T-helper 17 cell (primary cell): Measurements from ENCODE around the gene RAD51B. TPM values are rescaled to one million over a fixed set of nuclear protein-coding genes. Genes with fewer than 3 reads are reported as not detected.
A peak's percentile ranks its signal among the peaks of the same experiment; 100 is the strongest.
"Not testable (repeated sequence)": the region's sequence is repeated elsewhere in the genome, so short reads cannot be mapped to it uniquely, and the experiment has no call there.

Experiments used
- ATAC-seq: fragments of 150-1000 bp; cut with Tn5 transposase; 2 replicates; pipeline ENCODE4 v1.10.0; 2021; ENCODE audit warnings: mild to moderate bottlenecking, moderate library complexity
- DNase-seq, 3 donors: peaks; one replicate each; pipeline versions ENCODE4 v3.0.0 to v3.0.0-alpha.2; 2020 to 2021
- H3K9me3 ChIP-seq: one replicate; pipeline ENCODE4 v1.7.0; 2013; ENCODE audit warnings: low read length, mild to moderate bottlenecking; ENCODE audit not compliant: control insufficient read depth, poor library complexity, severe bottlenecking
- H3K27ac Mint-ChIP-seq: one replicate; pipeline ENCODE4 v1.8.0; 2022; ENCODE audit warnings: mild to moderate bottlenecking, moderate library complexity, mixed read lengths
- H3K27me3 Mint-ChIP-seq: one replicate; pipeline ENCODE4 v1.8.0; 2022; ENCODE audit warnings: mixed read lengths
- H3K36me3 Mint-ChIP-seq: one replicate; pipeline ENCODE4 v1.8.0; 2022; ENCODE audit warnings: low read depth, mixed read lengths
- H3K4me1 Mint-ChIP-seq: one replicate; pipeline ENCODE4 v1.8.0; 2022; ENCODE audit warnings: mild to moderate bottlenecking, mixed read lengths
- H3K4me3 Mint-ChIP-seq: one replicate; pipeline ENCODE4 v1.8.0; 2022; ENCODE audit warnings: mild to moderate bottlenecking, moderate library complexity, mixed read lengths
- total RNA-seq, 4 donors: library from RNA in 2 of 4; stranded (reverse) in 2 of 4; gene quantifications; one replicate each; pipeline ENCODE4 v1.2.3 and lab custom pipeline; 2022 to 2026

Gene RAD51B
- total RNA-seq, 2 donors from 2014 or later, result 17.0 to 20.7 TPM

DNA sequence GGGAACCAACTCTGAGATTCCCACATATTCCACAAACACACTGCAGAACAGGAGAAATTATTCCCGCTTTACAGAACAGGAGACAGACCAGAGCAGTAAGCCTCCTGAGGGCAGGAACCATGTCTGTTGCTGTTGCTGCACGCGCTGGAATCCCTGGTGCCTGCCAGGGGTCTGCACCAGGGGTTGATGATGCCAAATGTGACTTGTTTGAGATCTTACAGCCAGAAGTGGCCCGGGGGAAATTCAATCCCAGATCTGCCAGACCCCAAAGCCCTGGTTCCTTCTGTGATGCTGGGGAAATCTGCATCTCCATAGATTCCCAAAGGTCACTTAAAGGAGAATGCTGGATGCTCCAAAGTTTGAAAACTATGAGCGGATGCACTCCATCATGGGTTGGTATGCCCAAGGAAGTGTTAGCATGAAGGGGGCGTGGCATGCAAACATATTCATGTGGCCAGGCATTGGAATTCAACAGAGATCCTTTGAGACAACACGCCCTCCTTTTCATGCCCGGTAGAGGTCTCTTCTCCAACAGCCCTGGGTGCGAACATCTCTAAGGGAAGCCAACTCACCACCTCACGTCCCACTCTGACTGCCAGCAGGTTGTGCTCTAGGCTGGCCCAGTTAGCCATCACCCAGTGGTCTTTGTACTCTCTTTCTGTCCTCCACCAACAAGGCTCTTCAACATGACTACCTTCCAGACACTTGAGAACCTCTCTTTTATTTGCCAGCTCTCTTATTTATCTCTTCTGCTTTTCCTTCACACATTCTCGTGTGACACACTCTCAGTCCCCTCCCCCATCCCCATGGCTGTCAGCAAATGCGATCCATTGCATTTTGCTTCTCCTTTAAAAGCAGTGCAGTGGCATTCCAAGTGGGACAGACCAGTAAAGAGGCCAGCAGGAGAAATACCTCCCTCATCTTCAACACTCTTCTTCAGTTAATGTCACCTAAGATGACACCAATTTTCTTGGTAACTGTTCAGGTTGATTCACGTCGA is 841.9 kb downstream of the RAD51B start:
- no peaks in the 10 kb centered on the region for H3K9me3 ChIP-seq
- H3K4me3 Mint-ChIP-seq, result no peak overlapping the region
- DNase-seq, result no peak
- ATAC-seq, result no peak
- H3K4me1 Mint-ChIP-seq, result peaks cover 41% of the 10 kb centered on the region
- no peaks in the 10 kb centered on the region for H3K27me3 Mint-ChIP-seq
- H3K27ac Mint-ChIP-seq, result peak overlapping the region; percentile 87
- peaks cover 2% of the 10 kb centered on the region for H3K36me3 Mint-ChIP-seq

DNA sequence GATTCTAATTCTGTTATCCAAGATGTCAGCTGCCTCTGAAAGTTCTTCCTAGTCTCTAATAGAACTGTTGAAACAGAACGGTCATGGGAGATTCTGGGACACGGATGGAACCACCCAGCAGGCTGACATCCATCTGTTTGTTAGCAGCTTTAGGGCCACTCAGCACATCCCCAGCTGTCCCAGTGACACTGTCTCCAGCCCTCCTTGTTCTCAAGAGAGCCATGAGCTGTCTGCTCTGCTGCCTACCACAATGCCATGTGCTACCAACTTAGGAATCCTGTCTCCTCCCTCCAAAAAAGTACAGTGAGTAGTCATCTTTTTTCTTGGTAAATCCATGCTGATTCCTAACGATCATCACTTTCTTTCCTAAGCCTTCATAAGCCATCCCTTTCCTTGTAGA is 842.8 kb downstream of the RAD51B start:
- peak overlapping the region; percentile 87 for H3K4me3 Mint-ChIP-seq
- no peak for ATAC-seq
- no peak for DNase-seq

DNA sequence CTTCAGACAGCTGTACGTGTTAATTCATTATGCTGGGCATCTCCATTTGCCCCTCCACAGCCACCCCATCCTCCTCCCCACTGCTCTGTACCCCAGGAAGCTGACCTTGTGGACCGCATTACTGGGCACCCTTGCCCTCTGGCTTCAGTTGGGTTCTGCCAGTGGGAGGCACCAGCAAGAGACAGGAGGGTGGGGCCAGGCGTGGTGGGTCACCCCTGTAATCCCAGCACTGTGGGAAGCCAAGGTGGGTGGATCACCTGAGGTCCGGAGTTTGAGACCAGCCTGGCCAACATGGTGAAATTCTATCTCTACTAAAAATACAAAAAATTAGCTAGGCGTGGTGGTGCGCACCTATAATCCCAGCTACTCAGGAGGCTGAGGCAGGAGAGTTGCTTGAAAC is 843.2 kb downstream of the RAD51B start:
- not testable (repeated sequence) for H3K27me3 Mint-ChIP-seq, H3K36me3 Mint-ChIP-seq, H3K9me3 ChIP-seq, DNase-seq, ATAC-seq
- H3K4me3 Mint-ChIP-seq, result peak overlapping the region; percentile 87
- H3K4me1 Mint-ChIP-seq, result peaks cover 45% of the 10 kb centered on the region
- H3K27ac Mint-ChIP-seq, result peak overlapping the region; percentile 87

More for the DNA sequence above, 842.8 kb downstream of the RAD51B start:
- H3K9me3 ChIP-seq, result no peaks in the 10 kb centered on the region
- Mint-ChIP-seq H3K27ac (peak overlapping the region; percentile 87), H3K36me3 (peaks cover 2% of the 10 kb centered on the region), H3K4me1 (peaks cover 45% of the 10 kb centered on the region), H3K27me3 (no peaks in the 10 kb centered on the region)

DNA sequence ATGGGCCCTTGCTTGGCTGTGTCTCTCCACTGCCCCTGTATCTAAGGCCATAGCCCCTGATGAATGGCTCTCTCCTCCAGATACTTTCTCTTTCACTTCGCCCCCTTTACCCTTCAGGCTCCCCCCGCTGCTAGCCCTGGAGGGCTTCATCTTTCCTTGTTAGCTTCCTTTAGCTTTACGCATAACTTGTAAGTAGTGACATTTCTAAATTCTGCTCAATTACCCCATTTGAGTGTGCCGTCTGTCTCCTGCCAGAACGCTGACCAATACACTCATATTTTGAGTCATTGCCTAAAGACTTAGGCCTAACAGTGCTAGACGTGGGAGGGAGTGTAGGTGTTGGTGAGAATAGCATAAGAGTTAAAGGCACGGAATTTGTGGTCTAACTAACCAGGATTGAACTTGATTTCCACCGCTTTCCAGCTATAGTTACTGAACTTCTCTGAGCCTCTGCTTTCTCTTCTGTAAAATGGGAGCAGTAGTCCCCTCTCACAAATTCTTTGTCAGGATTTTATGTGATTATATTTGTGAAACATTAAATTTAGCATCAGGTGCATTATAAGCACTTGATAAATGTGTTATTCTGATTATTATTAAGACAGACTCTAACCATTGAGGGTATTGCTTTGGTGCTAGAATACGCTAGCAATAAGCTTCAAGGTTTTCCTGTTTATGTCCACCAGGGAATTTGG is 844.0 kb downstream of the RAD51B start:
- H3K27me3 Mint-ChIP-seq, result no peaks in the 10 kb centered on the region
- peak; percentile 37 for ATAC-seq
- peaks cover 2% of the 10 kb centered on the region for H3K36me3 Mint-ChIP-seq
- peak overlapping the region; percentile 87 for H3K4me3 Mint-ChIP-seq
- H3K27ac Mint-ChIP-seq, result peak overlapping the region; percentile 87
- peaks cover 43% of the 10 kb centered on the region for H3K4me1 Mint-ChIP-seq
- DNase-seq, result no peak
- H3K9me3 ChIP-seq, result no peaks in the 10 kb centered on the region

DNA sequence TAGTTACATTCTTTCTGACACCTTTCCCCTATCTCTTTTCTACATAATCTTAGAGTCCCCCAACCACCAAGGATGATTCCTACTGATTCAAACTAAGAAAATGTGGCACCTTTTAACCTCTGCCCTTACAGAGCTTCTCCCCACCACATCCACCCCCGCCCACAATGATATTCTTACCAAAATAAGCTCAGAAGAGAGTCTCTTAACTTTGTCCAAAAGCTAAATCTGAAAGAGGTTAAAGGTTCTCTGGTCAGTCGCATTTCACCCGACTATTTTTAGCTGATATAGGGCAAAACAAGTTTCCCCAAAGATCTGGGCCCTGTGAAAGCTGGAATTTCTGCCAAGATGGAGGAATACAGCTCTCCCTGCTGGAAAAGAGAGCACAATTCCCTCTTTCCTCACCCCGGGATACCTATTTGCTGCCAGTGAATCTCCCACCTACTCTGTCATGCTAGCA is 844.7 kb downstream of the RAD51B start:
- H3K27me3 Mint-ChIP-seq, result no peaks in the 10 kb centered on the region
- peaks cover 2% of the 10 kb centered on the region for H3K36me3 Mint-ChIP-seq
- peak overlapping the region; percentile 87 for H3K4me3 Mint-ChIP-seq
- peak overlapping the region; percentile 87 for H3K27ac Mint-ChIP-seq
- H3K4me1 Mint-ChIP-seq, result peaks cover 42% of the 10 kb centered on the region
- DNase-seq, result no peak
- peak; percentile 27 for ATAC-seq
- no peaks in the 10 kb centered on the region for H3K9me3 ChIP-seq

DNA sequence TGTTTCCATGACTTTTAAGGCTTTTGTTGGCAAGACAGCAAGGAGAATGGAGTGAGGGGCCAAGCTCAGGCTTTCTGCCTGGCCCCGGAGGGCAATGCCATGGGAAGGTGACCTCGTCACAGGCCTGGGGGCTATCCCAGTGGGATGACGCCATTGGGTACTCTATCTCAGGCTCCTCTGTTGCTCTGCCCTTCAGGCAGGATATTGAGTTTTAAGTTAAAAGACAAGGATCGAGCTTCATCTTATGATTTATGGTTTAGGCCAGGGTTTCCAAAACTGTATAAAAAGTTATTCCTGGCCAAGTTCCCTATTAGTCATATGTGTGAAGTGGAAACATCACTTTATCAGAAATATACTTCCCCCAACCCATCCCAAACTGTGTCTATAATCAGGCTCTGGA is 845.6 kb downstream of the RAD51B start:
- Mint-ChIP-seq H3K4me3 (peak overlapping the region; percentile 1), H3K27ac (no peak overlapping the region), H3K36me3 (peaks cover 2% of the 10 kb centered on the region), H3K4me1 (peaks cover 42% of the 10 kb centered on the region), H3K27me3 (no peaks in the 10 kb centered on the region)
- no peaks in the 10 kb centered on the region for H3K9me3 ChIP-seq
- DNase-seq, result no peak
- ATAC-seq, result no peak

DNA sequence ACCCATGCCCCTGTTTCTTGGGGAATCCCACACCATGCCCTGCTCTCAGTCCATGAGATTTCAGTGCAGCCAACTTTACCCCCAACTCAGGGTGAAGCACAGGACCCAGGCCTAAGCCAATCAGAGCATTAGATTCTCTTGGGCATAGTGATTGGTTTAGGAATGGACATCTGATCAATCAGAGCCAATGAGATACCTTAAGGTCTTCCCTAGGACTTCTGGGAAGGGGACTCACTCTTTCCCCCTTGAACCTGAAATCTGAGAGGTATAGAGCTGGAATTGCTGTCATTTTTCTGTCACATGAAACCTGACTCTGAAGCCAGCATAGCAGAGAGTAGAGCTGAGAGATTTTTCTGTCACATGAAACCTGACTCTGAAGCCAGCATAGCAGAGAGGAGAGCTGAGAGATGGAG is 846.2 kb downstream of the RAD51B start:
- Mint-ChIP-seq H3K27ac (peak overlapping the region; percentile 17), H3K4me3 (peak overlapping the region; percentile 39), H3K4me1 (peaks cover 45% of the 10 kb centered on the region), H3K27me3 (no peaks in the 10 kb centered on the region), H3K36me3 (peaks cover 2% of the 10 kb centered on the region)
- no peaks in the 10 kb centered on the region for H3K9me3 ChIP-seq
- ATAC-seq, result no peak
- DNase-seq, result no peak

DNA sequence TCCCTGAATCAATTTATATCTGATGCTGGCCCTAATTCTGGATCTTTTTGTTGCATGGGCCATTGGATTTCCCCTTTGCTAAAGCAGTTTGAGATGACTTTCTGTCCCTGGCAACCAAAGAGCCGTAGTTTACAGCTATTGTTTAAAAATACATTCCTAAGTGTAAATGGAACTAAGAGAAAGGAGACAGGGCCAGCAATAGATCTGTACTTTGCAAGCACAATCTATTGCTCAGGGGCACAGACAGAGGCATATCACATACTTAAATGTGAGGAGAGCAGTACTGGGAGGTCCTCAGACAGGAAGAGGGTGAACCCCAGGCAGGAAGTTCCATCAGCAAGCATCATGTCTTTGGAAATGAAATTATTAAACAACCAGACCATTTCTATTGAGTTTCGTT is 846.7 kb downstream of the RAD51B start:
- Mint-ChIP-seq H3K27ac (peak overlapping the region; percentile 17), H3K4me1 (peaks cover 44% of the 10 kb centered on the region), H3K27me3 (no peaks in the 10 kb centered on the region), H3K4me3 (no peak overlapping the region), H3K36me3 (peaks cover 2% of the 10 kb centered on the region)
- ATAC-seq (no peak), DNase-seq (no peak)
- no peaks in the 10 kb centered on the region for H3K9me3 ChIP-seq

DNA sequence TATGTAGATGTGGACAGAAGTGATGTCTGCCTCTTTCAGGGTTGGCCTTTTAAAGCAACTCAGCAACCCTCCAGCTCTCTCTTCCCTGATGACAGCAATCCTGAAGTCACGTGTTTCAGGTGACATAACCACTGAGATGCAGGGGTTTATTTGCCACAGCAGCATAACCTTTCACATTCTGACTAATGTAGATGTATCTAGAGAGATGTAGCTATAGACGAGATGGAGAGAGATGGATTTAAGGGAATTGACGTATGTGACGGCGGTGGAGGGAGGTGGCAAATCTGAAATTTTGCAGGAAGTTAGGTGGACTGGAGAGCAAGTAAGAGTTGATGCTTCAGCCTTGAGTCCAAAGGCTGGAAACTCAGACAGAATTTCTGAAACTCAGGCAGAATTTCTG is 847.3 kb downstream of the RAD51B start:
- H3K27ac Mint-ChIP-seq, result no peak overlapping the region
- H3K36me3 Mint-ChIP-seq, result peaks cover 2% of the 10 kb centered on the region
- H3K4me1 Mint-ChIP-seq, result peaks cover 43% of the 10 kb centered on the region
- ATAC-seq (no peak), DNase-seq (no peak)
- H3K27me3 Mint-ChIP-seq, result no peaks in the 10 kb centered on the region
- H3K4me3 Mint-ChIP-seq, result no peak overlapping the region
- no peaks in the 10 kb centered on the region for H3K9me3 ChIP-seq

DNA sequence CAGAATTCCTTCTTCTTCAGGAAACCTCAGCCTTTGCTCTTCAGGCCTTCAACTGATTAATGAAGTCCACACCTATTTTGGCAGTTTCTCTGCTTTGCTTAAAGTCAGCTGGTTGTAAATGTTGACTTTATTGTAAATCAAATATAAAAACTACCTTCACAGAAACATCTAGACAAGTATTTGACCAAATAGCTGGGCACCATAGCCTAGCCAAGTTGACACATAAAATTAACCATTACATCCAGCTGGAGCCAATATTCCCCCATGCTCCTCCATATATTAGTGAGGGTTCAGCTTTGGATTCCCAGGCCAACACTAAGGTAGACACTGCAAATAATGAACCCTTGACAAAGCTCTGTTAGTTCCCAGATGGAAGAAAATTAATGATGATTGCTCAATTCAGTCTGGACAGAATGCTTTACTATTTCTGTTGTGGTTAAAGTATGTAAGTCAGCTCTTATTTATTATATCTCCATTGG is 847.8 kb downstream of the RAD51B start:
- H3K9me3 ChIP-seq, result no peaks in the 10 kb centered on the region
- no peak for DNase-seq
- Mint-ChIP-seq H3K4me3 (no peak overlapping the region), H3K27ac (no peak overlapping the region), H3K4me1 (peaks cover 42% of the 10 kb centered on the region), H3K36me3 (peaks cover 2% of the 10 kb centered on the region), H3K27me3 (no peaks in the 10 kb centered on the region)
- no peak for ATAC-seq

DNA sequence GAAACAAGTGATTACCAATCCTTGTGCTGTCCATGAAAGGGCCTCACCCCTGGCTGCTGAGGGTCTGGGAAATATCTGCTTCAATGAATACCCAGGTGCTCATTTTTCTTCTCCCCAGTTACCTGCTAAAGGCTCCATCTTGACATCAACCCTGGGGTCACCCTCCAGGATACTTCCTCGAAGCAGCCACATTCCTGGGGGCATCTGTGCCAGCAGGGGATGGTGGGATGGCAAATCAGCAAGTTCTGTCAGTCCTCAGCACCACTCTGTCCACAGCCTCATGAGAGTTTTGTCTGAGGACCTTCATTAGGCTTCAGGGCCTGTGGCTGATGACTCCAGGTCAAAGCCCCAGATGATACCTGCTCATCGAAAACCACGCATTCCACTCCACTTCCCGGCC is 848.4 kb downstream of the RAD51B start:
- Mint-ChIP-seq H3K4me3 (no peak overlapping the region), H3K36me3 (peaks cover 2% of the 10 kb centered on the region), H3K27ac (no peak overlapping the region), H3K4me1 (peaks cover 37% of the 10 kb centered on the region), H3K27me3 (no peaks in the 10 kb centered on the region)
- no peak for DNase-seq
- no peak for ATAC-seq
- H3K9me3 ChIP-seq, result no peaks in the 10 kb centered on the region

DNA sequence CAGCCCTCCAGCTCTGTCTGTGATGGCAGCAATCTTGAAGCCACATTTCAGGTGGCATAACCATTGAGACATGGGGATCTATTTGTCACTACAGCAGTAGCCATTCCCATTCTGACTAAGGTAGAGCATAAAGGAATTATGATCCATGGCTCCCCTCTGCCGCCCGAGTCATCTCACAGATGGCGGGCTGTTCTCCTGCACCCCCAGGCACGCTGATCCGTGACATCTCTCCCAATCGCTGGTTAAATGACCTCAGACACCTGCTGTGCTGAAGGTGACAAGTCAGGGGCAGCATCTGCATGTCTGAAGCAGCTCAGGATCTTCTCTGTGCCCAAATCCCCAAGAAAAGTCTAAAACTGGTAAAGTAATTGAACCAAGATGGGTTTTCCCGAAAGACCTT is 849.0 kb downstream of the RAD51B start:
- DNase-seq, result no peak
- no peaks in the 10 kb centered on the region for H3K9me3 ChIP-seq
- peak overlapping the region; percentile 6 for H3K27ac Mint-ChIP-seq
- no peak for ATAC-seq
- no peaks in the 10 kb centered on the region for H3K36me3 Mint-ChIP-seq
- H3K4me1 Mint-ChIP-seq, result peaks cover 33% of the 10 kb centered on the region
- no peak overlapping the region for H3K4me3 Mint-ChIP-seq
- H3K27me3 Mint-ChIP-seq, result no peaks in the 10 kb centered on the region

DNA sequence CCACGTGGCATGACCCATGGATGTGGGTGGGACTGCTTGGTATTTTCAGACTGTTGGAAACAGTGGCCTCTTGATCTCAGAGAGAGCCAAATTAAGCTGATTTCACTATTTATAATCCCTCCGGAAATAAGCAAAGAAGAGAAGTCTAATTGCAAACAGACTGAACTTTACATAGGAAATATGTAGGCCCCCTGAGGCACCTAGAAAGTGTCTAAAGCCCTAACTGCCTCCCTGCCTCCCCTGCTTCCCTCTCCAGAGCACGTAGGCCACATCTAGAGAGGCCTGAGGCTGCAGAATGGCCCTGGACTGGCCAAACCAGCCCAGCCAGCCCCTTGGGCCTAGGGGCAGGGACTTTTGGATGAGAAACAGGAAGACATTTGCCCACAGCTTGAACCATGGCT is 849.5 kb downstream of the RAD51B start:
- ATAC-seq, result no peak
- H3K4me1 Mint-ChIP-seq, result peaks cover 28% of the 10 kb centered on the region
- H3K36me3 Mint-ChIP-seq, result no peaks in the 10 kb centered on the region
- no peak overlapping the region for H3K4me3 Mint-ChIP-seq
- no peaks in the 10 kb centered on the region for H3K27me3 Mint-ChIP-seq
- peak overlapping the region; percentile 6 for H3K27ac Mint-ChIP-seq
- DNase-seq, result no peak
- no peaks in the 10 kb centered on the region for H3K9me3 ChIP-seq
